Pancreas (tissue), 10 donors: ENCODE measurements around the gene PC. TPM values are rescaled to one million over a fixed set of nuclear protein-coding genes. Genes with fewer than 3 reads are reported as not detected.
"Not testable (repeated sequence)": the region's sequence is repeated elsewhere in the genome, so short reads cannot be mapped to it uniquely, and the experiment has no call there.

Experiments
- ATAC-seq, 4 donors: fragments of 200-7000 bp; cut with Tn5 transposase; one replicate each; pipeline versions ENCODE4 v1.8.0 to v1.9.1; 2020; ENCODE audit warnings: mild to moderate bottlenecking in 4 of 4, moderate library complexity in 4 of 4
- DNase-seq, 6 donors: peaks; one replicate each; pipeline ENCODE4 v3.0.0-alpha.2; 2020
- FAIRE-seq: peaks from 2 replicates; lab custom pipeline; 2012; peaks lifted over from hg19 to GRCh38; lab: Jason Lieb, UNC
- H3K27ac ChIP-seq, 4 donors: fragments of 200-600 bp; sonication (generic); 1 replicate in 3 of 4; 2 replicates in 1 of 4; pipeline versions ENCODE4 v1.5.0 to v1.8.0; 2020
- H3K27me3 ChIP-seq, 4 donors: fragments of 200-600 bp; one replicate each; pipeline ENCODE4 v1.8.0; 2021
- H3K36me3 ChIP-seq, 3 donors: fragments of 200-600 bp; sonication (generic) in 1 of 3; one replicate each; pipeline versions ENCODE4 v1.5.0 to v1.8.0; 2020 to 2021
- H3K4me1 ChIP-seq, 3 donors: fragments of 200-600 bp; one replicate each; pipeline ENCODE4 v1.8.0; 2021
- H3K4me3 ChIP-seq, 4 donors: fragments of 200-600 bp; sonication (generic) in 2 of 4; one replicate each; pipeline versions ENCODE4 v1.5.0 to v1.8.0; 2020 to 2021
- H3K9me3 ChIP-seq, 4 donors: fragments of 200-600 bp; one replicate each; pipeline ENCODE4 v1.8.0; 2021
- CTCF ChIP-seq, 4 donors: fragments of 200-600 bp; sonication (generic) in 3 of 4; IDR thresholded peaks; one replicate each; pipeline versions ENCODE4 v1.5.0 to v1.8.0; 2021; ENCODE audit warnings: antibody characterized with exemption in 4 of 4
- WGBS, 2 donors: extraction: QIAGEN DNeasy Blood & Tissue Kit; methylation state at CpG; one replicate each; pipeline ENCODE4 v1.1.7; 2013; 5-methylcytosine and 5-hydroxymethylcytosine counted together
- intact Hi-C, 3 donors: fragments of 100-400 bp; cut with DNase I; formaldehyde crosslinking; loops; one replicate each; pipeline versions ENCODE4 v1.11.1 to v1.14.2; 2022
- polyA plus RNA-seq, 2 donors: library from polyadenylated mRNA; stranded (reverse); fragments of 200-250 nt; gene quantifications; one replicate each; pipeline ENCODE4 v1.2.3, GENCODE V29; 2013
- total RNA-seq, 6 donors: library from RNA; stranded (reverse); fragmentation: NEBNext Ultra II Directional in 4 of 6; extraction: Animal tissue kit (Norgen Biotek cat#: 25700) in 4 of 6; gene quantifications; one replicate each; pipeline versions ENCODE4 v1.2.1 to v1.2.4, GENCODE V29; 2021 to 2023
- donor health status: healthy with polysubstance abuse.
- donor health status: DM: no; HTN: no; CAD: no; lungs with moderate emphysema.
- donor health status: DM: no; HTN: no; CAD: no.
- donor health status: control.
- donor health status: control.
- donor health status: Bipolar disorder and iron deficiency.
- donor health status: DM: yes; HTN: yes; CAD: no.
- donor health status: DM: no; HTN: no; CAD: no.
- donor health status: DM: no; HTN: no; CAD: no.
- donor health status: DM: yes; HTN: yes; CAD: no.

PC gene
- total and polyA plus RNA-seq, 8 donors = 4.1 to 16.0 (median 10.4) TPM

- no peaks in the 10 kb centered on the region for H3K9me3 ChIP-seq
- no peak for TF ChIP-seq CTCF (IDR thresholded peaks at IDR 0.05)
- ATAC-seq = peak in 2 of 4 donors; percentile 8 to 15
- peaks cover 0 to 5% (median 0%) of the 10 kb centered on the region in 3 donors for H3K36me3 ChIP-seq
- no peak for FAIRE-seq
- no peaks in the 10 kb centered on the region for H3K27me3 ChIP-seq
- no peak overlapping the region for H3K4me3 ChIP-seq
- intact Hi-C loops = loop anchor here in 2 of 3 donors (5.0 kb wide), 2 partner anchors 137 to 142 kb away; no protein-coding TSS in a partner anchor
- 48 to 52% methylated on average over 4 of the region's 4 CpGs for WGBS, 2 donors
- no peaks in the 10 kb centered on the region for H3K4me1 ChIP-seq
- DNase-seq = no peak
- H3K27ac ChIP-seq = no peak overlapping the region
Observed at GRCh38 chr11:66834539-66834845, 123.7 kb downstream of the PC start.

GRCh38 chr11:66824573-66824972, 133.6 kb downstream of the PC start:
- ATAC-seq, H3K36me3 ChIP-seq, H3K9me3 ChIP-seq, intact Hi-C loops, H3K4me1 ChIP-seq, H3K27ac ChIP-seq, FAIRE-seq, H3K27me3 ChIP-seq, H3K4me3 ChIP-seq, DNase-seq: not testable (repeated sequence)
- WGBS, 2 donors = 95% methylated on average over 3 of the region's 4 CpGs

GRCh38 chr11:66823700-66824099, 134.5 kb downstream of the PC start:
- TF ChIP-seq CTCF (IDR thresholded peaks at IDR 0.05) = no peak
- H3K36me3 ChIP-seq = no peaks in the 10 kb centered on the region
- ATAC-seq (no peak), FAIRE-seq (no peak), DNase-seq (no peak)
- 93 to 99% methylated on average over 4 of the region's 4 CpGs for WGBS, 2 donors
- no peaks in the 10 kb centered on the region for H3K9me3 ChIP-seq
- intact Hi-C loops = no loop called here
- H3K4me1 ChIP-seq = no peaks in the 10 kb centered on the region
- H3K27ac ChIP-seq = no peak overlapping the region
- no peaks in the 10 kb centered on the region for H3K27me3 ChIP-seq
- H3K4me3 ChIP-seq = no peak overlapping the region

GRCh38 chr11:66820901-66821300, 137.3 kb downstream of the PC start:
- FAIRE-seq (no peak), DNase-seq (no peak), ATAC-seq (no peak)
- no peak overlapping the region for H3K27ac ChIP-seq
- no peaks in the 10 kb centered on the region for H3K27me3 ChIP-seq
- WGBS, 2 donors = 77 to 90% methylated on average over 3 of the region's 3 CpGs
- H3K4me3 ChIP-seq = no peak overlapping the region
- intact Hi-C loops = no loop called here
- no peaks in the 10 kb centered on the region for H3K4me1 ChIP-seq
- no peaks in the 10 kb centered on the region for H3K36me3 ChIP-seq
- no peak for TF ChIP-seq CTCF (IDR thresholded peaks at IDR 0.05)
- no peaks in the 10 kb centered on the region for H3K9me3 ChIP-seq

GRCh38 chr11:66820381-66820780, 137.8 kb downstream of the PC start:
- 80 to 88% methylated on average over 3 of the region's 3 CpGs for WGBS, 2 donors
- Histone ChIP-seq H3K36me3 (no peaks in the 10 kb centered on the region), H3K27ac (no peak overlapping the region), H3K4me1 (no peaks in the 10 kb centered on the region), H3K27me3 (no peaks in the 10 kb centered on the region), H3K9me3 (no peaks in the 10 kb centered on the region), H3K4me3 (no peak overlapping the region)
- intact Hi-C loops = no loop called here
- FAIRE-seq (no peak), DNase-seq (no peak), ATAC-seq (no peak)
- no peak for TF ChIP-seq CTCF (IDR thresholded peaks at IDR 0.05)
